ENCODE results near the gene ARID1B.

Gene ARID1B

DNA sequence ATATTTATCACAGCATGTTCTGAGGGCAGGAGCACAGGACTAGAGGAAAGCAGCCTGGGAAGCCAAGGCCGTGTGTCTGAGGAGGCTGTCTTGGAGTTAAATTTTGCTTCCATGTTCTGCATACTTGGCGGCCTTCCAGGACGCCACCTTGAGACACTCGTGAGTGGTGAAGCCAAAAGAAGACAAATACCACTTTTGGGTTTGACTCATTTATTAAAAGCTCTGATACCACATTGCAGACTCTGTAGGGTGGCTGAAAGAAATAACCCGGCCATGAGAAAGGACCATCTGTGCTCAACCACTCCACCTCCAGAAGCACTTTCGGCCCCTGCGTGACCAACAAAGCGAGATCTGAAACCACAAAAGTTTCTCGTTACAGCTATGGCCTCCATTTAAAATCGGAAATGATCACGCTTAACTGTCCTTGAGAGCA, 426.1 kb downstream of the ARID1B start:
- no peaks in the 10 kb centered on the region for H3K27me3 ChIP-seq (ENCODE audit: control insufficient read depth, insufficient read depth, low read length, poor library complexity, severe bottlenecking)
- no peaks in the 10 kb centered on the region for H3K4me1 ChIP-seq (ENCODE audit: control insufficient read depth, insufficient read depth, low read length)
- no peak overlapping the region for H3K27ac ChIP-seq (ENCODE audit: insufficient read depth, low read depth, low read length, poor library complexity, severe bottlenecking)
- H3K9me3 ChIP-seq (ENCODE audit: control insufficient read depth, low read length) = no peaks in the 10 kb centered on the region
- H3K36me3 ChIP-seq (ENCODE audit: control insufficient read depth, insufficient read depth, low read length) = peaks cover 52% of the 10 kb centered on the region
- no peak overlapping the region for H3K4me3 ChIP-seq (ENCODE audit: insufficient read depth, low read depth, low read length)
- 95% methylated on average over 11 of the region's 11 CpGs for WGBS, 2 experiments

DNA sequence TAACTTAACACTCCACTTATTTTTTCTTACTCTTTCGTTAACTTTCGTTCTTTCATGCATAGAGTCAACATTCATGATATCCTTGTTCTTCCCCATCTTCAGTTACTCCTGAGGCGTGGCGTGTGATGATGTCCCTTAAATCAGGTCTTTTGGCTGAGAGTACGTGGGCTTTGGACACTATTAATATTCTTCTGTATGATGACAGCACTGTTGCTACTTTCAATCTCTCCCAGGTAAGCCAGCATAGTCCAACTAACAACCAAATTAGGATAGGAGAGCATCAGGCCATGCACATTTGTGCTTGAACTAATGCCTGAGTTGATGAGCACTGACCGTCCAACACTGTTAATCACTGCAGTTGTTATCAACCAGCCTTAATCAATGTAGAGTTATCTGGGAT, 426.6 kb downstream of the ARID1B start:
- Histone ChIP-seq H3K4me1 (ENCODE audit: control insufficient read depth, insufficient read depth, low read length) (no peaks in the 10 kb centered on the region), H3K27me3 (ENCODE audit: control insufficient read depth, insufficient read depth, low read length, poor library complexity, severe bottlenecking) (no peaks in the 10 kb centered on the region), H3K27ac (ENCODE audit: insufficient read depth, low read depth, low read length, poor library complexity, severe bottlenecking) (no peak overlapping the region), H3K36me3 (ENCODE audit: control insufficient read depth, insufficient read depth, low read length) (peaks cover 47% of the 10 kb centered on the region), H3K4me3 (ENCODE audit: insufficient read depth, low read depth, low read length) (no peak overlapping the region), H3K9me3 (ENCODE audit: control insufficient read depth, low read length) (no peaks in the 10 kb centered on the region)
- 98% methylated on average over 6 of the region's 6 CpGs for WGBS, 2 experiments

DNA sequence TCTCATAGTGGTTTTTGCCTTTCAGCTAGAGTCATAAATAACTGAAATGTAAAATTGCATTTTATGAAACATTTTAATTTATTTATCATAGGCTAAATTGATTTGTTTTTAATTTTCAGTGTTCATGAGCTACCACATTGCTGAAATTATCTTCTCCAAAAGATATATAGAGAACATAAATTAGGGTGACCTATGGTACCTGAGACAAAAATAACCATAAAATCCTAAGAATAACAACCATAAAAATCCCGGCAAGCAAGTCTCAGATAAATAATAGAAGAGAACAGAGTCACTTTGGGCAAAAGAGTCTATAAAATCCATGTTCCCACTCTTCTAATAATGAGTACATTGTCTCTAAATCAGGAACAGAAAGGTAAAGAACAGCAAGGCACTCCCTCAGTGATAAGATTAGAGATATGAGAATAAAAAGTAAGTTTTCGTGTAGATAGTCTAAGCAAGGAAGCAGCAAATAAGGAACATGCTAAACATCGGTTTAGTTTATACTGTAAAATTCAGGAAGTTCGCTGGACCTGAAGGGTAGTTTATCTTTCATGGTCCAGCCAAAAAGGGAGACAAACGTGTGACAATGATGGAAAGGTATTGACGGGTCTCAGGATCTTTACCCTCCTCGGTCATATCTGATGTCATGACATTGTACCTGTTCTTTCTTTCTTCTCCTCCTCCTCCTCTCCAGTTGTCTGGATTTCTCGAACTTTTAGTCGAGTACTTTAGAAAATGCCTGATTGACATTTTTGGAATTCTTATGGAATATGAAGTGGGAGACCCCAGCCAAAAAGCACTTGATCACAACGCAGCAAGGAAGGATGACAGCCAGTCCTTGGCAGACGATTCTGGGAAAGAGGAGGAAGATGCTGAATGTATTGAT, 428.5 kb downstream of the ARID1B start:
- Histone ChIP-seq H3K4me1 (ENCODE audit: control insufficient read depth, insufficient read depth, low read length) (no peaks in the 10 kb centered on the region), H3K27me3 (ENCODE audit: control insufficient read depth, insufficient read depth, low read length, poor library complexity, severe bottlenecking) (no peaks in the 10 kb centered on the region), H3K9me3 (ENCODE audit: control insufficient read depth, low read length) (no peaks in the 10 kb centered on the region), H3K36me3 (ENCODE audit: control insufficient read depth, insufficient read depth, low read length) (peaks cover 40% of the 10 kb centered on the region), H3K27ac (ENCODE audit: insufficient read depth, low read depth, low read length, poor library complexity, severe bottlenecking) (no peak overlapping the region), H3K4me3 (ENCODE audit: insufficient read depth, low read depth, low read length) (no peak overlapping the region)
- WGBS, 2 experiments = 94 to 96% methylated on average over 11 of the region's 11 CpGs

- Histone ChIP-seq H3K4me1 (ENCODE audit: control insufficient read depth, insufficient read depth, low read length) (no peaks in the 10 kb centered on the region), H3K36me3 (ENCODE audit: control insufficient read depth, insufficient read depth, low read length) (peaks cover 33% of the 10 kb centered on the region), H3K4me3 (ENCODE audit: insufficient read depth, low read depth, low read length) (no peak overlapping the region), H3K27me3 (ENCODE audit: control insufficient read depth, insufficient read depth, low read length, poor library complexity, severe bottlenecking) (no peaks in the 10 kb centered on the region), H3K9me3 (ENCODE audit: control insufficient read depth, low read length) (no peaks in the 10 kb centered on the region), H3K27ac (ENCODE audit: insufficient read depth, low read depth, low read length, poor library complexity, severe bottlenecking) (no peak overlapping the region)
- 95 to 96% methylated on average over 23 of the region's 23 CpGs for WGBS, 2 experiments
These were observed 429.2 kb downstream of the ARID1B start for GRCh38 chr6:157206359-157206815.

- no peaks in the 10 kb centered on the region for H3K27me3 ChIP-seq (ENCODE audit: control insufficient read depth, insufficient read depth, low read length, poor library complexity, severe bottlenecking)
- H3K36me3 ChIP-seq (ENCODE audit: control insufficient read depth, insufficient read depth, low read length) = peaks cover 28% of the 10 kb centered on the region
- 96 to 97% methylated on average over 14 to 15 of the region's 15 CpGs for WGBS, 2 experiments
- no peak overlapping the region for H3K4me3 ChIP-seq (ENCODE audit: insufficient read depth, low read depth, low read length)
- no peak overlapping the region for H3K27ac ChIP-seq (ENCODE audit: insufficient read depth, low read depth, low read length, poor library complexity, severe bottlenecking)
- H3K4me1 ChIP-seq (ENCODE audit: control insufficient read depth, insufficient read depth, low read length) = no peaks in the 10 kb centered on the region
- H3K9me3 ChIP-seq (ENCODE audit: control insufficient read depth, low read length) = no peaks in the 10 kb centered on the region
These were observed 430.4 kb downstream of the ARID1B start for GRCh38 chr6:157207521-157208076.

- Histone ChIP-seq H3K9me3 (ENCODE audit: control insufficient read depth, low read length) (no peaks in the 10 kb centered on the region), H3K4me1 (ENCODE audit: control insufficient read depth, insufficient read depth, low read length) (no peaks in the 10 kb centered on the region), H3K27me3 (ENCODE audit: control insufficient read depth, insufficient read depth, low read length, poor library complexity, severe bottlenecking) (no peaks in the 10 kb centered on the region), H3K27ac (ENCODE audit: insufficient read depth, low read depth, low read length, poor library complexity, severe bottlenecking) (no peak overlapping the region), H3K4me3 (ENCODE audit: insufficient read depth, low read depth, low read length) (no peak overlapping the region), H3K36me3 (ENCODE audit: control insufficient read depth, insufficient read depth, low read length) (peaks cover 15% of the 10 kb centered on the region)
- WGBS, 2 experiments = 95 to 97% methylated on average over 9 to 10 of the region's 10 CpGs
These were observed 432.8 kb downstream of the ARID1B start for GRCh38 chr6:157209865-157210530.

- H3K4me1 ChIP-seq (ENCODE audit: control insufficient read depth, insufficient read depth, low read length) = no peaks in the 10 kb centered on the region
- peaks cover 15% of the 10 kb centered on the region for H3K36me3 ChIP-seq (ENCODE audit: control insufficient read depth, insufficient read depth, low read length)
- no peaks in the 10 kb centered on the region for H3K27me3 ChIP-seq (ENCODE audit: control insufficient read depth, insufficient read depth, low read length, poor library complexity, severe bottlenecking)
- no peak overlapping the region for H3K4me3 ChIP-seq (ENCODE audit: insufficient read depth, low read depth, low read length)
- no peaks in the 10 kb centered on the region for H3K9me3 ChIP-seq (ENCODE audit: control insufficient read depth, low read length)
- no peak overlapping the region for H3K27ac ChIP-seq (ENCODE audit: insufficient read depth, low read depth, low read length, poor library complexity, severe bottlenecking)
- 96 to 98% methylated on average over 3 of the region's 3 CpGs for WGBS, 2 experiments
These were observed 433.8 kb downstream of the ARID1B start for GRCh38 chr6:157210954-157211353.

DNA sequence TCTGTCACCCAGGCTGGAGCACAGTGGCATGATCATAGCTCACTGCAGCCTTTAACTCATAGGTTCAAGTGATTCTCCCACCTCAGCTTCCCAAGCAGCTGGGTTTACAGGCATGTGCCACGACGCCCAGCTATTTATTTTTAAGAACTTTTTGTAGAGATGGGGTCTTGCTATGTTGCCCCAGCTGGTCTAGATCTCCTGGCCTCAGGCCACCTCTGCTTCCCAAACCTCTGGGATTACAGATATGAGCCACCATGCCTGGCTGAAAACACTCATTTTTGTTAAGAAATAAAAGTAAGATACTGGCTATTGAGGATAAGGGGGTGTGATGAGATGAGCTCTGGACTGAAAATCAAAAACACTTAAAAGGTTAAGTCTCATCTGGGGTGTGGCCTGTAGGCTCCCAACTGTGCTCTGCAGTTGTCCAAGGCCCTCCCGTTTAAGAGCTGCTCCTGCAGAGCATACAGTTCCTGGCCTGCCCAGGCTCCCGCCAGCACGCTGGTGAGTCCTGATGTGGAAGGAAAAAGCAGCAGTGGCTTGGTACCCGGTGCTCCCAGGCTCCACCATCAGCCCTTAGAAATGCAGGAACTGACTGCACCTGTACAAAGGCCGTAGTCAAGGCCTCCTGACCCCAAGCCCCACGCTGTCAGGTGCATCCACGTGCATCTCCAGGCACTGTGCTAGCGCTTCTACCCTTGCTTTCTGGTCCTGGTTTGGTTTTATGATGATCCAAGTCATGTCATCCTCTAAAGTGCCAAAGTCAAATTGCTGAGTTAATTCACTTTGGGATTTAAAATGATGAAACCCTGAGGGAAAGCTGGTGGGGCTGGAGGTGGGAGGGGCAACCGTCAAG, 434.7 kb downstream of the ARID1B start:
- Histone ChIP-seq H3K4me3 (ENCODE audit: insufficient read depth, low read depth, low read length) (no peak overlapping the region), H3K36me3 (ENCODE audit: control insufficient read depth, insufficient read depth, low read length) (peaks cover 8% of the 10 kb centered on the region), H3K9me3 (ENCODE audit: control insufficient read depth, low read length) (no peaks in the 10 kb centered on the region), H3K27ac (ENCODE audit: insufficient read depth, low read depth, low read length, poor library complexity, severe bottlenecking) (no peak overlapping the region), H3K27me3 (ENCODE audit: control insufficient read depth, insufficient read depth, low read length, poor library complexity, severe bottlenecking) (no peaks in the 10 kb centered on the region), H3K4me1 (ENCODE audit: control insufficient read depth, insufficient read depth, low read length) (no peaks in the 10 kb centered on the region)
- 84 to 88% methylated on average over 11 of the region's 11 CpGs for WGBS, 2 experiments

DNA sequence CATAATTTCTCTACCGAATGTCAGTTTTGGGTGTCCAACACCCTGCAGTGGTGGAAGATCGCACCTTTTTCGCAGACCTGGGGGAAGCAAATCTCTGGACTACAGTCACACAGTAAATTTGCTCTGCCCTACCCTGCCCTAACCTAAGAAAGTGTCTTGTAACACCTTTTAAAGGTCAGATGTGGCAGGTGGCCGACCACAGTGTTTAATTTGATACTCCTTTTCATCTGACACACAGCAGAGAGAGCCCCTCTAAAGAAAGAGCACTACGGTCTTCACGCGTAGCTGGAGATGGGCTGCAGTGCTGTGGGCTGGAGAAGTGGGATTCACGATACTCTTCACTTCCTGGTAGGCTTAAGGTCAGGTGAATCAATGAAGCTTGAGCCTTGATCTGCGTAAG, 436.2 kb downstream of the ARID1B start:
- no peak overlapping the region for H3K27ac ChIP-seq (ENCODE audit: insufficient read depth, low read depth, low read length, poor library complexity, severe bottlenecking)

More for the DNA sequence above, 436.2 kb downstream of the ARID1B start:
- Histone ChIP-seq H3K27me3 (ENCODE audit: control insufficient read depth, insufficient read depth, low read length, poor library complexity, severe bottlenecking) (no peaks in the 10 kb centered on the region), H3K4me1 (ENCODE audit: control insufficient read depth, insufficient read depth, low read length) (no peaks in the 10 kb centered on the region), H3K9me3 (ENCODE audit: control insufficient read depth, low read length) (no peaks in the 10 kb centered on the region), H3K36me3 (ENCODE audit: control insufficient read depth, insufficient read depth, low read length) (no peaks in the 10 kb centered on the region), H3K4me3 (ENCODE audit: insufficient read depth, low read depth, low read length) (no peak overlapping the region)
- WGBS, 2 experiments = 93 to 94% methylated on average over 9 of the region's 9 CpGs

All from ectodermal cell (in vitro differentiated cells).